Adrenal gland (tissue), 12 donors: ENCODE data around the gene TRMU. TPM values are rescaled to one million over a fixed set of nuclear protein-coding genes. Genes with fewer than 3 reads are reported as not detected.

Source experiments
- DNase-seq, 7 donors: peaks; one replicate each; pipeline ENCODE4 v3.0.0-alpha.2; 2019 to 2020
- H3K27ac ChIP-seq, 5 donors: fragments of 200-600 bp; sonication (generic) in 4 of 5; 1 replicate in 3 of 5; 2 replicates in 2 of 5; pipeline versions ENCODE4 v1.5.1 to v1.8.0; 2016 to 2020; ENCODE audit warnings: mild to moderate bottlenecking in 1 of 5
- H3K27me3 ChIP-seq: fragments of 200-600 bp; 2 replicates; pipeline ENCODE4 v1.8.0; 2021
- H3K36me3 ChIP-seq, 2 donors: fragments of 200-600 bp; replicated peaks in 1 of 2; 1 replicate in 1 of 2; 2 replicates in 1 of 2; pipeline versions ENCODE4 v1.5.1 to v1.8.0; 2018 to 2022
- H3K4me1 ChIP-seq, 2 donors: fragments of 200-600 bp; replicated peaks in 1 of 2; 1 replicate in 1 of 2; 2 replicates in 1 of 2; pipeline versions ENCODE4 v1.5.1 to v1.8.0; 2018 to 2021
- H3K4me3 ChIP-seq, 4 donors: fragments of 200-600 bp; sonication (generic) in 3 of 4; one replicate each; pipeline ENCODE4 v1.5.1; 2016 to 2018
- H3K9me3 ChIP-seq, 3 donors: fragments of 200-600 bp; sonication (generic) in 1 of 3; replicated peaks in 1 of 3; 1 replicate in 2 of 3; 2 replicates in 1 of 3; pipeline versions ENCODE4 v1.5.1 to v1.8.0; 2016 to 2021
- POLR2A ChIP-seq, 2 donors: fragments of 450-650 bp; IDR thresholded peaks; one replicate each; pipeline ENCODE4 v1.6.1; 2017; ENCODE audit warnings: antibody characterized with exemption in 2 of 2, mild to moderate bottlenecking in 2 of 2, moderate library complexity in 1 of 2
- WGBS, 4 donors: extraction: QIAGEN DNeasy Blood & Tissue Kit in 2 of 4; methylation state at CpG; one replicate each; pipeline versions ENCODE4 v1.1.5 to v1.1.7; 2013 to 2017; 5-methylcytosine and 5-hydroxymethylcytosine counted together
- intact Hi-C, 2 donors: fragments of 100-400 bp; cut with DNase I; formaldehyde crosslinking; loops; one replicate each; pipeline versions ENCODE4 v1.14.1 to v1.15.0; 2022 to 2023
- polyA plus RNA-seq, 3 donors: library from polyadenylated mRNA; stranded (reverse); fragments of 200-250 nt in 2 of 3; fragments of 350-450 nt in 1 of 3; fragmentation: Illumina TruSeq in 1 of 3; extraction: RNeasy Lipid Tissue Mini Kit (QIAGEN cat#74804) in 1 of 3; gene quantifications; one replicate each; pipeline ENCODE4 v1.2.3, GENCODE V29; 2013 to 2014
- total RNA-seq, 9 donors: library from RNA; depleted of rRNA in 4 of 9; stranded (reverse); fragments of >200 nt in 4 of 9; fragments of 120-200 nt in 1 of 9; fragmentation: NEBNext Ultra II Directional in 1 of 9; extraction: Animal tissue kit (Norgen Biotek cat#: 25700) in 1 of 9; gene quantifications; one replicate each; pipeline versions ENCODE4 v1.1.0 to v1.2.4, GENCODE V29; 2013 to 2023
- TF ChIP-seq, protein P1 (sequence below), 6 experiments: fragments of 450-650 bp in 4 of 6; fragments of 200-600 bp in 2 of 6; sonication (generic) in 1 of 6; IDR thresholded peaks; 1 replicate in 5 of 6; 2 replicates in 1 of 6; pipeline versions ENCODE4 v1.5.1 to v1.8.0; 2016 to 2021; ENCODE audit warnings: antibody characterized with exemption in 6 of 6, mild to moderate bottlenecking in 2 of 6, moderate library complexity in 1 of 6
- donor health status: healthy with polysubstance abuse.
- donor health status: Bipolar disorder and iron deficiency.
- donor health status: DM: yes; HTN: yes; CAD: no.
- donor health status: DM: no; HTN: no; CAD: no.
- donor health status: DM: no; HTN: no; CAD: no.
- donor health status: DM: yes; HTN: yes; CAD: no.

Gene TRMU
- total and polyA plus RNA-seq, 12 donors = 20.2 to 107 (median 36.5) TPM

- peaks cover 5% of the 10 kb centered on the region for H3K27me3 ChIP-seq
- no peaks in the 10 kb centered on the region for H3K9me3 ChIP-seq
- no peak for TF ChIP-seq POLR2A (IDR thresholded peaks at IDR 0.05)
- TF ChIP-seq, protein P1, sequence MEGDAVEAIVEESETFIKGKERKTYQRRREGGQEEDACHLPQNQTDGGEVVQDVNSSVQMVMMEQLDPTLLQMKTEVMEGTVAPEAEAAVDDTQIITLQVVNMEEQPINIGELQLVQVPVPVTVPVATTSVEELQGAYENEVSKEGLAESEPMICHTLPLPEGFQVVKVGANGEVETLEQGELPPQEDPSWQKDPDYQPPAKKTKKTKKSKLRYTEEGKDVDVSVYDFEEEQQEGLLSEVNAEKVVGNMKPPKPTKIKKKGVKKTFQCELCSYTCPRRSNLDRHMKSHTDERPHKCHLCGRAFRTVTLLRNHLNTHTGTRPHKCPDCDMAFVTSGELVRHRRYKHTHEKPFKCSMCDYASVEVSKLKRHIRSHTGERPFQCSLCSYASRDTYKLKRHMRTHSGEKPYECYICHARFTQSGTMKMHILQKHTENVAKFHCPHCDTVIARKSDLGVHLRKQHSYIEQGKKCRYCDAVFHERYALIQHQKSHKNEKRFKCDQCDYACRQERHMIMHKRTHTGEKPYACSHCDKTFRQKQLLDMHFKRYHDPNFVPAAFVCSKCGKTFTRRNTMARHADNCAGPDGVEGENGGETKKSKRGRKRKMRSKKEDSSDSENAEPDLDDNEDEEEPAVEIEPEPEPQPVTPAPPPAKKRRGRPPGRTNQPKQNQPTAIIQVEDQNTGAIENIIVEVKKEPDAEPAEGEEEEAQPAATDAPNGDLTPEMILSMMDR (IDR thresholded peaks at IDR 0.05) = no peak
- no peak overlapping the region for H3K4me3 ChIP-seq
- no peaks in the 10 kb centered on the region for H3K36me3 ChIP-seq
- intact Hi-C loops = loop anchor here in 1 of 2 donors (5.0 kb wide), 1 partner anchor 170 kb away; the partner anchor contains the start of gene CELSR1
- no peak overlapping the region for H3K27ac ChIP-seq
- WGBS, 4 donors = 55 to 84% (median 59%) methylated on average over 5 to 45 of the region's 45 CpGs
- no peaks in the 10 kb centered on the region for H3K4me1 ChIP-seq
- DNase-seq = peak in 1 of 7 donors; percentile 23
Observed at GRCh38 chr22:46366801-46367706, 31.5 kb downstream of the TRMU start.

- Histone ChIP-seq H3K4me1 (no peaks in the 10 kb centered on the region), H3K27me3 (peaks cover 5% of the 10 kb centered on the region), H3K4me3 (no peak overlapping the region), H3K27ac (no peak overlapping the region), H3K9me3 (no peaks in the 10 kb centered on the region), H3K36me3 (no peaks in the 10 kb centered on the region)
- intact Hi-C loops = loop anchor here (2.0 to 5.0 kb wide), 2 partner anchors 170 to 175 kb away; partner anchors contain the start of gene CELSR1 (in 1 of the 2)
- TF ChIP-seq, protein P1 (IDR thresholded peaks at IDR 0.05) = peak; percentile 82 to 96 (median 91)
- no peak for TF ChIP-seq POLR2A (IDR thresholded peaks at IDR 0.05)
- WGBS, 4 donors = 36 to 63% (median 41%) methylated on average over 10 to 19 of the region's 19 CpGs
- peak; percentile 56 to 87 (median 74) for DNase-seq
Observed at GRCh38 chr22:46367707-46368191, 32.2 kb downstream of the TRMU start.

DNA sequence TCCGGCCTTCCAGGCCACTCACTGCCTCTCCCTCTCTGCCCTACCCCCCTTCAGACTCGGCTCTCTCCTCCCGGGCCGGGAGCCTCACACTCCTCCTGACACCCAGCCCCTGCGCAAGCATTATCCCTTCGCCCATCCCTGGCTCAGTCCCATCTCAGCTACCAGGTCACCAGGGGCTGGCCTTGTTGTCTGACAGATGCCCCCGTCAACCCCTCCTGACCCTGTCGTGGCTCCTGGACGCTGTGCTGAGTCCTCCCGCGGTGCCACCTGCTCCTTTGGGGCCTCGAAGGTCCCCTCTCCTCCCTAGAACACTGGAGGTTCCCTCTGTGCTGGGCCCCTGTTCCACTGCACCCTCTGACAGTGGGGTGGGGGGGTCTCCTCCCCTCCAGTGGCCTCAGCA lies 32.9 kb downstream of the TRMU start:
- no peaks in the 10 kb centered on the region for H3K36me3 ChIP-seq
- H3K27ac ChIP-seq = no peak overlapping the region
- 67 to 85% (median 77%) methylated on average over 3 to 12 of the region's 12 CpGs for WGBS, 4 donors
- H3K27me3 ChIP-seq = peaks cover 5% of the 10 kb centered on the region
- intact Hi-C loops = loop anchor here (2.0 to 5.0 kb wide), 2 partner anchors 169 to 174 kb away; partner anchors contain the start of gene CELSR1 (in 1 of the 2)
- TF ChIP-seq POLR2A (IDR thresholded peaks at IDR 0.05) = no peak
- H3K4me3 ChIP-seq = no peak overlapping the region
- no peak for DNase-seq
- H3K4me1 ChIP-seq = no peaks in the 10 kb centered on the region
- no peaks in the 10 kb centered on the region for H3K9me3 ChIP-seq

DNA sequence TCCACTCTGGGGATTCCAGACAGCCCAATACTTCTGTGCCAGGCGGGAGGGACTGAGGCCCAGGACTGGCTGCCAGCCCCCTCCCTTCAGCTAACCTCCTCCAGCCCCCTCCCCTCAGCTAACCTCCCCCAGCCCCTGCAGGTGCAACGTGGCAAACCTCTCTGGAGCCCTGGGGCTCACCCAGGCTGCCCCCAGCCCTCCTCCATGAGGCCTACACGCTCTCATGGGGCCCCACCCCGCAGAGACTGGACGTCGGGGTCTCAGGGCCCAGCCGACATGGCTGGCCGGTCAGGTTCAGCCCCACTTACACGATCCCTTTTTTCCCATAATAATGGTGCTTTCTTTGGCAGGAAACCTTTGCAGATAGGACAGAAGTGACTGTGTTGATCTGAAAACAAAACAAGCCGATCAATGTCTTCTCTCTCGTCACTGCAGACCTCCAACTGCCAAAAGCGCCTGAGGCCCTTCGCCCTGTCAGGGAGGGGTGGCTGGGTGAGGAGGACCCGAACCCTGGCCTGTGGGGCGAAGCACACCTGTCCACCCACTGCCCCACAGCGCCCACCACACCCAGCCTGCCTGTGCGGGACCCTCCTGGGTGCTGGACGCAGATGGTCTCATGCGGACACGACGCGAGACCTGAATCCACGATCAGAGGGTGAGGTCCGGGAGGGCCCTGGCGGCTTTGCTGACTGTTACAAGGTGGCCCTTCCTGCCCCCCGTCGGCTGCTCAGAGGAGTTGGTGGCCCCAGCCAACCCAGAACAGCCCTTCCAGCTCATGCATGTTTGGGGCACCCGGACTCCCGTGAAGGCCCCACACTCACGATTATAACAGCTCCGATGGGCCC lies 33.6 kb downstream of the TRMU start:
- DNase-seq = no peak
- no peak overlapping the region for H3K4me3 ChIP-seq
- H3K4me1 ChIP-seq = no peaks in the 10 kb centered on the region
- no peaks in the 10 kb centered on the region for H3K36me3 ChIP-seq
- no peaks in the 10 kb centered on the region for H3K9me3 ChIP-seq
- 86 to 88% (median 87%) methylated on average over 23 to 31 of the region's 31 CpGs for WGBS, 4 donors
- intact Hi-C loops = loop anchor here (2.0 to 5.0 kb wide), 2 partner anchors 168 to 174 kb away; partner anchors contain the start of gene CELSR1 (in 1 of the 2)
- no peak overlapping the region for H3K27ac ChIP-seq
- no peak for TF ChIP-seq POLR2A (IDR thresholded peaks at IDR 0.05)
- TF ChIP-seq, protein P1 (IDR thresholded peaks at IDR 0.05) = no peak
- H3K27me3 ChIP-seq = peaks cover 5% of the 10 kb centered on the region
